GM10266 (cell line): ENCODE results near the gene CCT8L2.
"Not testable (repeated sequence)": the region's sequence is repeated elsewhere in the genome, so short reads cannot be mapped to it uniquely, and the experiment has no call there.

Experiments
- DNase-seq: peaks from one replicate; pipeline ENCODE4 v3.0.0; 2012; ENCODE audit errors: extremely low spot score
- CTCF ChIP-seq: IDR thresholded peaks from 2 replicates; pipeline ENCODE4 v1.5.1; 2012; ENCODE audit warnings: mild to moderate bottlenecking, low read depth; ENCODE audit not compliant: control insufficient read depth, insufficient read depth; ENCODE audit errors: missing control alignments

CCT8L2 gene

GRCh38 chr22:16592710-16593109 is at the start of gene CCT8L2:
CCT8L2 (minus strand) TSS chr22:16592810; CDS start chr22:16592550, 260 bp downstream.
- DNase-seq = not testable (repeated sequence)

- not testable (repeated sequence) for DNase-seq
Measured at GRCh38 chr22:16635442-16635841, 42.8 kb upstream of the CCT8L2 start.

- not testable (repeated sequence) for DNase-seq
Measured at GRCh38 chr22:16634092-16634491, 41.5 kb upstream of the CCT8L2 start.

- not testable (repeated sequence) for DNase-seq
Measured at GRCh38 chr22:16628476-16628875, 35.9 kb upstream of the CCT8L2 start.

- DNase-seq = not testable (repeated sequence)
Measured at GRCh38 chr22:16625018-16625417, 32.4 kb upstream of the CCT8L2 start.

GRCh38 chr22:16623595-16623994 is 31.0 kb upstream of the CCT8L2 start:
- DNase-seq = not testable (repeated sequence)

GRCh38 chr22:16617516-16617915 is 24.9 kb upstream of the CCT8L2 start:
- DNase-seq = not testable (repeated sequence)

GRCh38 chr22:16616390-16616938 is 23.9 kb upstream of the CCT8L2 start:
- DNase-seq = not testable (repeated sequence)

GRCh38 chr22:16615606-16616245 is 23.1 kb upstream of the CCT8L2 start:
- not testable (repeated sequence) for DNase-seq

GRCh38 chr22:16609548-16610261 is 17.1 kb upstream of the CCT8L2 start:
- no peak for DNase-seq
- TF ChIP-seq CTCF = no peak

- TF ChIP-seq CTCF = no peak
Measured at GRCh38 chr22:16608931-16609330, 16.3 kb upstream of the CCT8L2 start.

GRCh38 chr22:16604257-16604998 is 11.8 kb upstream of the CCT8L2 start:
- DNase-seq = not testable (repeated sequence)

More at GRCh38 chr22:16608931-16609330, 16.3 kb upstream of the CCT8L2 start:
- DNase-seq = no peak

- DNase-seq = not testable (repeated sequence)
Measured at GRCh38 chr22:16603770-16604242, 11.2 kb upstream of the CCT8L2 start.
